ENCODE data around the gene BAD.

BAD gene

DNA sequence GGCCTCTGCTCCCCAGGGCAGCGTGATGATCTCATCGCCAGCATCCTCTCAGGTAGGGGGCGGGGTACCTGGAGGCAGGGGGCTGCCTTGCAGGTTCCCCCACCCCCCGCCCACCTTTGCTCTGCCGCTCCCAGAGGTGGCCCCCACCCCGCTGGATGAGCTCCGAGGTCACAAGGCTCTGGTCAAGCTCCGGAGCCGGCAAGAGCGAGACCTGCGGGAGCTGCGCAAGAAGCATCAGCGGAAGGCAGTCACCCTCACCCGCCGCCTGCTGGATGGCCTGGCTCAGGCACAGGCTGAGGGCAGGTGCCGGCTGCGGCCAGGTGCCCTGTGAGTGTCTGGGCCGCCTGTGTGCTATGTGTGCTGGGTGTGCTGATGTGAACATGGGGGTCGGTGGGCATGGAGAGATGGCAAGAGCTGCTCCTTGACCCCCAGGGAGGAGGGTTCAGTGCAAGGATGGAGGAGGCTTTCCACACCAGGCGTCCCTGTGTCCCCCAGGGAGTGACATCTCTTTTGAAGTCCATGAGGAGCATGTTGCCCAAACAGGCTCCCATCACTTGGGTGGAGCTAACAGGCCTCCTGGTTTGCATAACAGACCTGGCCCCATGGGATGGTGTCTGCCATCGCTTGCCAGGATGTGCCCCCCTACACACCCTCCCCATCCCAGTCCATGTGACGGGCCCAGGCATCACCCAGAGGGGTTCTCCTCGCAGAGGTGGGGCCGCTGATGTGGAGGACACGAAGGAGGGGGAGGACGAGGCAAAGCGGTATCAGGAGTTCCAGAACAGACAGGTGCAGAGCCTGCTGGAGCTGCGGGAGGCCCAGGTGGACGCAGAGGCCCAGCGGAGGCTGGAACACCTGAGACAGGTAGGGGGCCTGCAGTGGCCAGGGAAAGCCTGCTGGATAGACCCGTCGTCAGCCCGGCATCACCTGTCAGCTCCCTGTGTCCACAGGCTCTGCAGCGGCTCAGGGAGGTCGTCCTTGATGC is 19.0 kb downstream of the BAD start:
- ChIA-PET CTCF (interaction anchor here (1.3 to 14.6 kb wide), 3 partner anchors 15 to 21 kb away, joined by 3 to 134 read pairs (median 3); partner anchors contain the start of gene PLCB3), POLR2A (interaction anchor here (0.5 to 0.7 kb wide), 3 partner anchors 20 to 1660 kb away, joined by 3 read pairs; no protein-coding TSS in a partner anchor)
- TF ChIP-seq, protein P1, sequence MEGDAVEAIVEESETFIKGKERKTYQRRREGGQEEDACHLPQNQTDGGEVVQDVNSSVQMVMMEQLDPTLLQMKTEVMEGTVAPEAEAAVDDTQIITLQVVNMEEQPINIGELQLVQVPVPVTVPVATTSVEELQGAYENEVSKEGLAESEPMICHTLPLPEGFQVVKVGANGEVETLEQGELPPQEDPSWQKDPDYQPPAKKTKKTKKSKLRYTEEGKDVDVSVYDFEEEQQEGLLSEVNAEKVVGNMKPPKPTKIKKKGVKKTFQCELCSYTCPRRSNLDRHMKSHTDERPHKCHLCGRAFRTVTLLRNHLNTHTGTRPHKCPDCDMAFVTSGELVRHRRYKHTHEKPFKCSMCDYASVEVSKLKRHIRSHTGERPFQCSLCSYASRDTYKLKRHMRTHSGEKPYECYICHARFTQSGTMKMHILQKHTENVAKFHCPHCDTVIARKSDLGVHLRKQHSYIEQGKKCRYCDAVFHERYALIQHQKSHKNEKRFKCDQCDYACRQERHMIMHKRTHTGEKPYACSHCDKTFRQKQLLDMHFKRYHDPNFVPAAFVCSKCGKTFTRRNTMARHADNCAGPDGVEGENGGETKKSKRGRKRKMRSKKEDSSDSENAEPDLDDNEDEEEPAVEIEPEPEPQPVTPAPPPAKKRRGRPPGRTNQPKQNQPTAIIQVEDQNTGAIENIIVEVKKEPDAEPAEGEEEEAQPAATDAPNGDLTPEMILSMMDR (IDR thresholded peaks at IDR 0.05; ENCODE audit: control extremely low read depth, extremely low read depth, low read depth, missing control alignments), result no peak
- no peak for DNase-seq (ENCODE audit: extremely low spot score)

- no peak for DNase-seq (ENCODE audit: extremely low spot score)
- CTCF ChIA-PET, result interaction anchor here (1.4 to 14.6 kb wide), 3 partner anchors 14 to 60 kb away, joined by 3 to 134 read pairs (median 5); partner anchors contain the start of gene PLCB3
- TF ChIP-seq, protein P1 (IDR thresholded peaks at IDR 0.05; ENCODE audit: control extremely low read depth, extremely low read depth, low read depth, missing control alignments), result no peak
- POLR2A ChIA-PET, result no interaction called here
Observed at GRCh38 chr11:64264371-64264852, 20.1 kb downstream of the BAD start.

GRCh38 chr11:64263947-64264317 is 20.5 kb downstream of the BAD start:
- CTCF ChIA-PET, result interaction anchor here (1.4 to 14.6 kb wide), 4 partner anchors 10 to 60 kb away, joined by 3 to 134 read pairs (median 4); partner anchors contain the start of gene PLCB3
- POLR2A ChIA-PET, result no interaction called here
- no peak for DNase-seq (ENCODE audit: extremely low spot score)
- TF ChIP-seq, protein P1 (IDR thresholded peaks at IDR 0.05; ENCODE audit: control extremely low read depth, extremely low read depth, low read depth, missing control alignments), result no peak

DNA sequence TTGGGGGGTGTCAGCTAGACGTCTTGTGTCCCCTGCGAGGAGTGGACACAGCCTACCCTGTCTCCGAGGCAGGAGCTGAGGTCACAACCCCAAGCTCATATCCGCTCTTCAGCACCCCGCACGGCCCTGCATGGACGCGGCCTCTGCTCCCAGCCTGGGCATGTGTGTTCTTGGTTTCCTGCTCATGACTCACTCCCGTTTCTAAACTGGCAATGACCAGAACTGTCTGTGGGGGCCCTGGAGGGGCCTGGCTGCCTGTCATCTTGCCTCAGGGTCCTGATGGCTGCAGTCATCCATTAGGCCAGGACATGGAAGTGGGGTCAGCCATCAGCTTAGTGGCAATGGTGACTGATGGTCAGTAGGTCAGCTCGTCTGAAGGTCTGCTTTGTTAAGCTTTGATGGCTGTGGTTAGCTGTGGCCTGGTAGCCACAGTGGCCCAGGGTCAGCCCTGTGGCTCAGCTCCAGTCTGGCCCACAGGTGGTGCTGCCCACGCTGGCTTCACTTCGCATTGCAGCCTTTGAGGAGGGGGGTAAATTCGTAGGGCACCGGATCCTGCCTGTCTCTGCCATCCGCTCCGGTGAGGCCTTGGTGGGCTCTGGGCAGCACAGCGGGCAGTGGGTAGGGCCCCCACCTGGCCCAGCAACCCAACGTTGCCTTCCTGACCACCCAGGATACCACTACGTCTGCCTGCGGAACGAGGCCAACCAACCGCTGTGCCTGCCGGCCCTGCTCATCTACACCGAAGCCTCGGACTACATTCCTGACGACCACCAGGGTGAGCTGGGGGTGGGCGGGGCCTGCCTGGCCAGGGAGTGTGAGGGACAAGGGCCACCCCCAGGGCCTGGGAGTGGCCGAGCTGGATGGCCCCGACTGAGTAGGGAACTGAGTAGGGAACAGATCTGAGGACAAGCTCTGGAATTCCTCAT is 21.2 kb downstream of the BAD start:
- CTCF ChIA-PET, result interaction anchor here (1.4 to 14.6 kb wide), 4 partner anchors 9 to 59 kb away, joined by 4 to 134 read pairs (median 6); partner anchors contain the start of genes CATSPERZ and PLCB3
- POLR2A ChIA-PET, result no interaction called here
- TF ChIP-seq, protein P1 (IDR thresholded peaks at IDR 0.05; ENCODE audit: control extremely low read depth, extremely low read depth, low read depth, missing control alignments), result no peak
- no peak for DNase-seq (ENCODE audit: extremely low spot score)

GRCh38 chr11:64262271-64263002 is 22.0 kb downstream of the BAD start:
- POLR2A ChIA-PET, result no interaction called here
- TF ChIP-seq, protein P1 (IDR thresholded peaks at IDR 0.05; ENCODE audit: control extremely low read depth, extremely low read depth, low read depth, missing control alignments), result no peak
- no peak for DNase-seq (ENCODE audit: extremely low spot score)
- CTCF ChIA-PET, result interaction anchor here (1.0 to 14.6 kb wide), 5 partner anchors 8 to 56 kb away, joined by 3 to 134 read pairs (median 5); partner anchors contain the start of genes CATSPERZ, FERMT3 and PLCB3

Measured in GM10248 (cell line).